LNCaP clone FGC (cell line): Measurements from ENCODE around the gene DDX10.

Source experiments
- DNase-seq: peaks from one replicate; pipeline ENCODE4 v3.0.0-alpha.2; 2011; ENCODE audit warnings: low read depth
- H3K4me3 ChIP-seq: 2 replicates; pipeline ENCODE4 v1.5.1; 2011; ENCODE audit warnings: mild to moderate bottlenecking, low read depth, low read length, control low read depth
- CTCF ChIP-seq: IDR thresholded peaks from 2 replicates; pipeline ENCODE4 v1.5.1; 2012; ENCODE audit warnings: mild to moderate bottlenecking; ENCODE audit not compliant: control insufficient read depth, insufficient read depth; ENCODE audit errors: extremely low read depth

Gene DDX10

GRCh38 chr11:108882211-108882831 lies 217.5 kb downstream of the DDX10 start:
- no peak overlapping the region for H3K4me3 ChIP-seq
- no peak for DNase-seq
- no peak for TF ChIP-seq CTCF

- no peak for TF ChIP-seq CTCF
- no peak overlapping the region for H3K4me3 ChIP-seq
Measured at GRCh38 chr11:108886005-108886659, 221.3 kb downstream of the DDX10 start.

GRCh38 chr11:108886660-108887009 lies 221.8 kb downstream of the DDX10 start:
- H3K4me3 ChIP-seq: no peak overlapping the region
- DNase-seq: no peak
- TF ChIP-seq CTCF: no peak

More at GRCh38 chr11:108886005-108886659, 221.3 kb downstream of the DDX10 start:
- no peak for DNase-seq

- H3K4me3 ChIP-seq: no peak overlapping the region
- no peak for DNase-seq
- TF ChIP-seq CTCF: no peak
Measured at GRCh38 chr11:108887436-108888238, 222.8 kb downstream of the DDX10 start.

GRCh38 chr11:108890482-108891105 lies 225.7 kb downstream of the DDX10 start:
- no peak overlapping the region for H3K4me3 ChIP-seq

GRCh38 chr11:108891143-108891542 lies 226.3 kb downstream of the DDX10 start:
- no peak overlapping the region for H3K4me3 ChIP-seq
- TF ChIP-seq CTCF: no peak
- no peak for DNase-seq

More at GRCh38 chr11:108890482-108891105, 225.7 kb downstream of the DDX10 start:
- TF ChIP-seq CTCF: no peak
- no peak for DNase-seq
